H1 (cell line): ENCODE data around the gene GRAMD1B. TPM values are rescaled to one million over a fixed set of nuclear protein-coding genes. Genes with fewer than 3 reads are reported as not detected.

Experiments
- CTCF ChIA-PET: fragments of 300-600 bp; sonication (Branson Sonifier 250); formaldehyde crosslinking; loops from one replicate; lab custom pipeline; 2021; ENCODE audit not compliant: partially characterized antibody; lab: Charles Lee
- POLR2A ChIA-PET: fragments of 300-600 bp; sonication (Branson Sonifier 250); formaldehyde crosslinking; loops from one replicate; lab custom pipeline; 2021; ENCODE audit warnings: inconsistent platforms; ENCODE audit not compliant: partially characterized antibody; lab: Charles Lee
- DNase-seq, 2 experiments: peaks; one replicate each; pipeline versions ENCODE4 v3.0.0 to v3.0.0-alpha.2; 2010 to 2022; ENCODE audit warnings: low spot score in 2 of 2, low read depth in 1 of 2, mixed read lengths in 1 of 2
- FAIRE-seq: peaks from 2 replicates; lab custom pipeline; 2011; peaks lifted over from hg19 to GRCh38; lab: Jason Lieb, UNC
- H2AFZ ChIP-seq: 2 replicates; pipeline ENCODE4 v1.8.1; 2012; ENCODE audit warnings: low read length, inconsistent platforms
- H2AK5ac ChIP-seq: 2 replicates; pipeline ENCODE4 v1.6.1; 2013; ENCODE audit warnings: low read depth, low read length
- H2BK120ac ChIP-seq: replicated peaks from 2 replicates; pipeline ENCODE3; 2013; ENCODE audit warnings: low read depth, low read length, inconsistent platforms
- H2BK12ac ChIP-seq: 2 replicates; pipeline ENCODE4 v1.6.1; 2013; ENCODE audit warnings: low read depth, low read length
- H2BK15ac ChIP-seq: 2 replicates; pipeline ENCODE4 v1.6.1; 2013; ENCODE audit warnings: low read length
- H2BK20ac ChIP-seq: 2 replicates; pipeline ENCODE4 v1.6.1; 2013; ENCODE audit warnings: low read length
- H2BK5ac ChIP-seq: 2 replicates; pipeline ENCODE4 v1.6.1; 2013; ENCODE audit warnings: low read depth, low read length
- H3K14ac ChIP-seq: 2 replicates; pipeline ENCODE4 v1.6.1; 2013; ENCODE audit warnings: inconsistent platforms; ENCODE audit not compliant: insufficient read length
- H3K18ac ChIP-seq: 2 replicates; pipeline ENCODE4 v1.6.1; 2013; ENCODE audit warnings: low read length; ENCODE audit errors: extremely low read depth
- H3K23ac ChIP-seq: 2 replicates; pipeline ENCODE4 v1.6.1; 2013; ENCODE audit warnings: inconsistent platforms; ENCODE audit not compliant: insufficient read length
- H3K23me2 ChIP-seq: 2 replicates; pipeline ENCODE4 v1.6.1; 2013; ENCODE audit warnings: low read depth, low read length
- H3K27ac ChIP-seq: 2 replicates; pipeline ENCODE4 v1.6.1; 2011; ENCODE audit warnings: low read depth, low read length, inconsistent platforms
- H3K27me3 ChIP-seq, 4 experiments: replicated peaks in 1 of 4; 1 replicate in 1 of 4; 2 replicates in 3 of 4; pipeline versions ENCODE4 v1.6.1 to v1.8.1; 2011 to 2013; ENCODE audit warnings: low read length in 3 of 4, mild to moderate bottlenecking in 3 of 4, inconsistent platforms in 2 of 4, mixed read lengths in 2 of 4, moderate library complexity in 1 of 4; ENCODE audit not compliant: control insufficient read depth in 3 of 4, insufficient read depth in 3 of 4; ENCODE audit errors: extremely low read depth in 1 of 4
- H3K36me3 ChIP-seq, 4 experiments: 2 replicates each; pipeline versions ENCODE4 v1.6.1 to v1.8.1; 2011 to 2013; ENCODE audit warnings: mild to moderate bottlenecking in 4 of 4, low read length in 3 of 4, moderate library complexity in 2 of 4, control low read depth in 1 of 4, inconsistent platforms in 1 of 4; ENCODE audit not compliant: insufficient read depth in 4 of 4, control insufficient read depth in 2 of 4
- H3K4ac ChIP-seq: replicated peaks from 2 replicates; pipeline ENCODE3; 2013; ENCODE audit warnings: low read length, low read depth, mixed read lengths, inconsistent platforms; ENCODE audit not compliant: insufficient read length
- H3K4me1 ChIP-seq, 4 experiments: replicated peaks in 1 of 4; 1 replicate in 1 of 4; 2 replicates in 3 of 4; pipeline versions ENCODE4 v1.6.1 to v1.8.1; 2011 to 2013; ENCODE audit warnings: low read length in 3 of 4, inconsistent platforms in 2 of 4, mixed read lengths in 1 of 4; ENCODE audit not compliant: insufficient read depth in 4 of 4, control insufficient read depth in 3 of 4
- H3K4me2 ChIP-seq, 2 experiments: 2 replicates each; pipeline versions ENCODE4 v1.6.1 to v1.8.1; 2011 to 2013; ENCODE audit warnings: low read depth in 2 of 2, low read length in 2 of 2, control low read depth in 1 of 2, inconsistent platforms in 1 of 2, mild to moderate bottlenecking in 1 of 2; ENCODE audit not compliant: insufficient read depth in 1 of 2
- H3K4me3 ChIP-seq, 4 experiments: fragments of 200-600, 300-600 bp in 1 of 4; sonication (generic), shearing (Covaris generic), sonication (Bioruptor Twin) in 1 of 4; 2 replicates each; pipeline versions ENCODE4 v1.5.1 to v1.8.1; 2011 to 2016; ENCODE audit warnings: low read length in 4 of 4, low read depth in 3 of 4, control low read depth in 2 of 4, inconsistent platforms in 2 of 4, mild to moderate bottlenecking in 2 of 4, mixed read lengths in 1 of 4, moderate library complexity in 1 of 4; ENCODE audit not compliant: insufficient read depth in 2 of 4; ENCODE audit errors: extremely low read depth in 1 of 4
- H3K56ac ChIP-seq: replicated peaks from 2 replicates; pipeline ENCODE3; 2013; ENCODE audit warnings: low read depth, mild to moderate bottlenecking, mixed read lengths, low read length, inconsistent platforms; ENCODE audit not compliant: insufficient read length
- H3K79me1 ChIP-seq: 2 replicates; pipeline ENCODE4 v1.6.1; 2013; ENCODE audit warnings: low read depth, low read length, control low read depth
- H3K79me2 ChIP-seq, 2 experiments: 2 replicates each; pipeline versions ENCODE4 v1.6.1 to v1.8.1; 2012 to 2013; ENCODE audit warnings: low read length in 2 of 2, mild to moderate bottlenecking in 2 of 2, inconsistent platforms in 1 of 2; ENCODE audit not compliant: insufficient read depth in 2 of 2, control insufficient read depth in 1 of 2
- H3K9ac ChIP-seq, 4 experiments: replicated peaks in 1 of 4; 1 replicate in 1 of 4; 2 replicates in 3 of 4; pipeline versions ENCODE4 v1.6.1 to v1.8.1; 2011 to 2013; ENCODE audit warnings: low read depth in 3 of 4, low read length in 3 of 4, control low read depth in 2 of 4, mild to moderate bottlenecking in 2 of 4, moderate library complexity in 2 of 4, inconsistent platforms in 1 of 4; ENCODE audit errors: extremely low read depth in 1 of 4
- H3K9me3 ChIP-seq, 2 experiments: 2 replicates each; pipeline versions ENCODE4 v1.6.1 to v1.8.1; 2012 to 2013; ENCODE audit warnings: mild to moderate bottlenecking in 2 of 2, moderate library complexity in 2 of 2, control low read depth in 1 of 2, inconsistent platforms in 1 of 2, low read depth in 1 of 2, low read length in 1 of 2, mixed read lengths in 1 of 2; ENCODE audit not compliant: insufficient read depth in 2 of 2
- H4K20me1 ChIP-seq, 2 experiments: replicated peaks in 1 of 2; 2 replicates each; pipeline versions ENCODE3 to v1.8.1; 2011 to 2013; ENCODE audit warnings: inconsistent platforms in 2 of 2, low read length in 2 of 2, mild to moderate bottlenecking in 1 of 2; ENCODE audit not compliant: insufficient read depth in 2 of 2, control insufficient read depth in 1 of 2
- H4K5ac ChIP-seq: 2 replicates; pipeline ENCODE4 v1.6.1; 2013; ENCODE audit warnings: low read length, low read depth, mixed read lengths, inconsistent platforms; ENCODE audit not compliant: insufficient read length
- H4K8ac ChIP-seq: 2 replicates; pipeline ENCODE4 v1.8.0; 2013; ENCODE audit warnings: mild to moderate bottlenecking, moderate library complexity, low read length, inconsistent platforms; ENCODE audit not compliant: insufficient read depth; ENCODE audit errors: extremely low read depth
- H4K91ac ChIP-seq: replicated peaks from 2 replicates; pipeline ENCODE3; 2013; ENCODE audit warnings: low read length, mixed read lengths, inconsistent platforms; ENCODE audit not compliant: insufficient read length
- BACH1 ChIP-seq: IDR thresholded peaks from 2 replicates; pipeline ENCODE4 v1.6.1; 2012; ENCODE audit warnings: low read length, improper control_type of control experiment
- CBX5 ChIP-seq: fragments of 300-800, 300-1000 bp; sonication (generic); IDR thresholded peaks from 2 replicates; pipeline ENCODE4 v1.7.1; 2016; ENCODE audit warnings: antibody characterized with exemption, low read length, low read depth
- SRF ChIP-seq: IDR thresholded peaks from 2 replicates; pipeline ENCODE4 v1.6.1; 2011; ENCODE audit warnings: mild to moderate bottlenecking, low read depth, low read length, moderate library complexity
- WGBS, 2 experiments: shearing (Covaris generic) in 1 of 2; methylation state at CpG; one replicate each; pipeline versions ENCODE4 v1.1.6 to v1.1.7; 2013 to 2015; ENCODE audit warnings: low lambda C conversion rate in 2 of 2, mixed read lengths in 2 of 2, inconsistent platforms in 1 of 2, low coverage in 1 of 2, missing lambda C conversion rate in 1 of 2; ENCODE audit not compliant: insufficient replicate concordance in 2 of 2, insufficient coverage in 1 of 2, insufficient read length in 1 of 2; ENCODE audit errors: extremely low coverage in 1 of 2, missing lambda C conversion rate in 1 of 2; 5-methylcytosine and 5-hydroxymethylcytosine counted together
- polyA plus RNA-seq, 7 experiments: library from polyadenylated mRNA; depleted of rRNA in 3 of 7; stranded (reverse) in 5 of 7; unstranded in 2 of 7; fragments of >200 nt in 5 of 7; fragments of 200-250 nt in 2 of 7; gene quantifications; 1 replicate in 5 of 7; 2 replicates in 1 of 7; 4 replicates in 1 of 7; pipeline versions ENCODE4 v1.2.1 to v1.2.3, GENCODE V29; 2011 to 2013; ENCODE audit warnings: missing spikeins in 2 of 7, mixed read lengths in 2 of 7
- total RNA-seq: library from RNA; stranded (reverse); fragmentation: NEBNext Ultra II Directional; extraction: Animal tissue kit (Norgen Biotek cat#: 25700); gene quantifications from 2 replicates; pipeline ENCODE4 v1.2.1, GENCODE V29; 2021

GRAMD1B gene
- total and polyA plus RNA-seq, 2 of the 8 experiments (the other 6 are each of a cell fraction or from before 2014, with no cell fraction given), result 10.1 to 21.2 TPM

- H3K4me2 ChIP-seq, result no peak overlapping the region
- no peak overlapping the region for H3K4ac ChIP-seq
- no peak overlapping the region for H2AK5ac ChIP-seq
- H3K14ac ChIP-seq, result no peak overlapping the region
- no peak overlapping the region for H3K23ac ChIP-seq
- H2BK12ac ChIP-seq, result no peak overlapping the region
- no peak overlapping the region for H2BK15ac ChIP-seq
- no peak overlapping the region for H3K18ac ChIP-seq
- no peak overlapping the region for H4K5ac ChIP-seq
- no peak overlapping the region for H2BK5ac ChIP-seq
- no peak overlapping the region for H2BK120ac ChIP-seq
- no peak overlapping the region for H3K4me3 ChIP-seq
- no peak overlapping the region for H2AFZ ChIP-seq
- no peak overlapping the region for H4K91ac ChIP-seq
- no peak overlapping the region for H3K9ac ChIP-seq
- H3K79me2 ChIP-seq, result no peaks in the 10 kb centered on the region
- H3K79me1 ChIP-seq, result no peaks in the 10 kb centered on the region
- DNase-seq (no peak), FAIRE-seq (no peak)
- H4K20me1 ChIP-seq, result no peaks in the 10 kb centered on the region
- no peaks in the 10 kb centered on the region for H3K36me3 ChIP-seq
- H3K27me3 ChIP-seq, result no peaks in the 10 kb centered on the region; a peak in 1 of 7 replicates
- no peak overlapping the region for H2BK20ac ChIP-seq
- no peaks in the 10 kb centered on the region for H3K23me2 ChIP-seq
- no peak overlapping the region for H4K8ac ChIP-seq
- ChIA-PET CTCF (interaction anchor here (2.4 to 4.3 kb wide), 3 partner anchors 27 to 38 kb away, joined by 5 to 18 read pairs (median 11); no protein-coding TSS in a partner anchor), POLR2A (no interaction called here)
- H3K4me1 ChIP-seq, result peaks cover 0 to 5% (median under 1%) of the 10 kb centered on the region in 4 experiments; a peak in 2 of 7 replicates
- no peak overlapping the region for H3K27ac ChIP-seq
- H3K9me3 ChIP-seq, result no peaks in the 10 kb centered on the region
- no peak overlapping the region for H3K56ac ChIP-seq
- WGBS, 2 experiments, result 100% methylated on average over 1 of the region's 1 CpG; no CpG with 5 or more reads in 1 of the 2 experiments
- TF ChIP-seq SRF, result no peak
- TF ChIP-seq BACH1, result no peak
- no peak for TF ChIP-seq CBX5
Observed at GRCh38 chr11:123670081-123670480, 240.0 kb downstream of the GRAMD1B start.
